ENCODE data around the gene NR3C2. TPM values are rescaled to one million over a fixed set of nuclear protein-coding genes. Genes with fewer than 3 reads are reported as not detected.

The NR3C2 gene
- total and polyA plus RNA-seq, 12 donors, result 1.1 to 19.8 (median 11.7) TPM

DNA sequence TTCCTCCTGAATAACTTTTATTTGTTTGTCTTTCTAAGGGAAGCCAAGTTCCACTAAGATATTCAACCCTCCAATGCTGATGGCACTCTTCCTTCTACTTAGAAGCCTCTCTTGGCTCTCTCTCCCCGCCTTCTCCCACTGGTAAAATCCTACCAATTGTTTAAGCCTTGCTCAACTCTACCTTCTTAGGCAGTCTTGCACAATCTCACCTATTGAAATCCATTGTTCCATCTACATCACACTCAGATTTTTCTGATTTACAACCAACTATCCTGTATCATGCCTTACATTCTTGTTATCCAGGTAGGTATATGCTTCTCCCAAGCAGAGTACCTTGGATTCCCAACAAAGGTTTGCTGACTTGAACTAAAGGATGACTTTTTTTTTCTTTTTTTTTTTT lies 69.1 kb downstream of the NR3C2 start:
- Histone ChIP-seq H3K27me3 (no peaks in the 10 kb centered on the region), H3K9me3 (replicated peaks in 1 of 3) (no peaks in the 10 kb centered on the region), H3K4me3 (no peak overlapping the region), H3K4me1 (replicated peaks in 1 of 2) (peaks cover 5 to 11% of the 10 kb centered on the region in 2 donors), H3K27ac (no peak overlapping the region), H3K36me3 (replicated peaks in 1 of 2) (no peaks in the 10 kb centered on the region)
- TF ChIP-seq POLR2A (IDR thresholded peaks at IDR 0.05), result no peak
- TF ChIP-seq, protein P1, sequence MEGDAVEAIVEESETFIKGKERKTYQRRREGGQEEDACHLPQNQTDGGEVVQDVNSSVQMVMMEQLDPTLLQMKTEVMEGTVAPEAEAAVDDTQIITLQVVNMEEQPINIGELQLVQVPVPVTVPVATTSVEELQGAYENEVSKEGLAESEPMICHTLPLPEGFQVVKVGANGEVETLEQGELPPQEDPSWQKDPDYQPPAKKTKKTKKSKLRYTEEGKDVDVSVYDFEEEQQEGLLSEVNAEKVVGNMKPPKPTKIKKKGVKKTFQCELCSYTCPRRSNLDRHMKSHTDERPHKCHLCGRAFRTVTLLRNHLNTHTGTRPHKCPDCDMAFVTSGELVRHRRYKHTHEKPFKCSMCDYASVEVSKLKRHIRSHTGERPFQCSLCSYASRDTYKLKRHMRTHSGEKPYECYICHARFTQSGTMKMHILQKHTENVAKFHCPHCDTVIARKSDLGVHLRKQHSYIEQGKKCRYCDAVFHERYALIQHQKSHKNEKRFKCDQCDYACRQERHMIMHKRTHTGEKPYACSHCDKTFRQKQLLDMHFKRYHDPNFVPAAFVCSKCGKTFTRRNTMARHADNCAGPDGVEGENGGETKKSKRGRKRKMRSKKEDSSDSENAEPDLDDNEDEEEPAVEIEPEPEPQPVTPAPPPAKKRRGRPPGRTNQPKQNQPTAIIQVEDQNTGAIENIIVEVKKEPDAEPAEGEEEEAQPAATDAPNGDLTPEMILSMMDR (IDR thresholded peaks at IDR 0.05), result no peak
- intact Hi-C loops (cut with DNase I), result no loop called here
- WGBS, 4 donors, result 36 to 95% (median 69%) methylated on average over 1 of the region's 1 CpG
- DNase-seq, result no peak

DNA sequence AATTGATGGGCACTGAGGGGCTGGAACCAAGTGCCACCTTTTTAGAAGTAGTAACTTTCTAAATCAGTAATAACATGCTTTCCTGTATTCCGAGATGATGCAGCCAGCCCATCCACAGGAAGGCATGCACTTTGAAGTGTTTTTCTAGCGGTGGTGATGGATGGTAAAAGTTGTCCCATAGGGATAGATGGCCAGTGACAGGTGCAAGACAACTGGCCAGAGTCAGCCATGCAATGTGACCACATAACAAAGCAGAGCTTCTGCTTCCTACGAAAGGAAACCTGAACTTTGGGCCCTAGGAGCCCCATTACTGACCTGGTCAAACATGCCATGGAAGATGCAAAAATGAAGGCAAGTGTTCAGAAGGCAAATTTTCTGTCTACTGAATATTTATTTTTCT lies 72.3 kb downstream of the NR3C2 start:
- WGBS, 4 donors, result 84 to 89% (median 86%) methylated on average over 3 of the region's 3 CpGs
- no peak for TF ChIP-seq POLR2A (IDR thresholded peaks at IDR 0.05)
- TF ChIP-seq, protein P1 (IDR thresholded peaks at IDR 0.05), result no peak
- intact Hi-C loops (cut with DNase I), result no loop called here
- DNase-seq, result no peak
- peaks cover 0 to 7% of the 10 kb centered on the region in 2 donors for H3K4me1 ChIP-seq (replicated peaks in 1 of 2)
- no peaks in the 10 kb centered on the region for H3K9me3 ChIP-seq (replicated peaks in 1 of 3)
- no peaks in the 10 kb centered on the region for H3K27me3 ChIP-seq
- H3K4me3 ChIP-seq, result no peak overlapping the region
- H3K36me3 ChIP-seq (replicated peaks in 1 of 2), result no peaks in the 10 kb centered on the region
- H3K27ac ChIP-seq, result no peak overlapping the region

DNA sequence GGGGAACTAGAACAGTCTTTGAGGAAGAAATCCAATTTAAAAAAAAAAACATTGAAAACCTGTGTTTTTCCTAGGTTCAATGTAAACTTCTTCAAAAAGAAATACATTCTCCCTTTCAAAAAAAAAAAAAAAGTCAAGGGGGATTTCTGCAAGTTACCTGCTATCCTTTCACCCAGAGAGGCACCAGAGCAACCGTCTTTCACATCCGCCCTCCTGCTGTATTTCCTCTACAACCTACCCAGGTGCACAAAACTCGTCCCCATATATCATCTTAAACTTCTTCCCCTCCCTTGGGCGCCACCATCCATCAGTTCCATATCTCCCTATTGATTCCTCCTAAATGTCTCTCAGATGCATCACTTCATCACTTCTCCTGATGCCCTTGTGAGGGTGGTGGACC lies 74.5 kb downstream of the NR3C2 start:
- H3K27ac ChIP-seq, result no peak overlapping the region
- 89 to 97% (median 96%) methylated on average over 4 of the region's 4 CpGs for WGBS, 4 donors
- TF ChIP-seq, protein P1 (IDR thresholded peaks at IDR 0.05), result no peak
- no peak for TF ChIP-seq POLR2A (IDR thresholded peaks at IDR 0.05)
- no peak for DNase-seq
- peaks cover 0 to 7% of the 10 kb centered on the region in 2 donors for H3K4me1 ChIP-seq (replicated peaks in 1 of 2)
- no peaks in the 10 kb centered on the region for H3K9me3 ChIP-seq (replicated peaks in 1 of 3)
- no peaks in the 10 kb centered on the region for H3K27me3 ChIP-seq
- H3K36me3 ChIP-seq (replicated peaks in 1 of 2), result no peaks in the 10 kb centered on the region
- H3K4me3 ChIP-seq, result no peak overlapping the region
- intact Hi-C loops (cut with DNase I), result no loop called here

DNA sequence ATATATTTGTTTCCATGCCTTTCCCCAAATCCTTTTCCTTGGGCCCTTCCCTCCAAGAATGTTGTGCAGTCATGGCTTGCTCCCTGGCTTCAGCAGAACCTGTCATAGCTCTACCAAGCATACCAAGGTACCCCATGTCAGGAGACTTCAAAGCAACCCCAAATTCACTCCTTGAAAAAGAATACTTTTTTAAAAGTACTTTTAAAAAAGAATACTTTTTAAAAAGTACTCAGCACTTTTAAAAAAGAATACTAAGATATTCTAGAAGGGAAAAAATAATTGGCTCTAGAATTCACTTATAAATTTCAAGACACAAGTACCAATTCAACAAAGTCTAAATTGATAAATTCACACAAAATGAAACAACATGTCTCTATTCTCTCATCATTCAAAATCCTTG lies 76.0 kb downstream of the NR3C2 start:
- DNase-seq, result no peak
- no peak for TF ChIP-seq POLR2A (IDR thresholded peaks at IDR 0.05)
- TF ChIP-seq, protein P1 (IDR thresholded peaks at IDR 0.05), result no peak
- intact Hi-C loops (cut with DNase I), result no loop called here

More for the DNA sequence above, 76.0 kb downstream of the NR3C2 start:
- Histone ChIP-seq H3K36me3 (replicated peaks in 1 of 2) (no peaks in the 10 kb centered on the region), H3K4me3 (no peak overlapping the region), H3K27ac (no peak overlapping the region), H3K4me1 (replicated peaks in 1 of 2) (peaks cover 0 to 7% of the 10 kb centered on the region in 2 donors), H3K9me3 (replicated peaks in 1 of 3) (no peaks in the 10 kb centered on the region), H3K27me3 (no peaks in the 10 kb centered on the region)

All from adrenal gland (tissue), 12 donors.